Glutamatergic neuron (in vitro differentiated cells): ENCODE measurements around the gene SAMD4A. TPM values are rescaled to one million over a fixed set of nuclear protein-coding genes. Genes with fewer than 3 reads are reported as not detected.
"Not testable (repeated sequence)": the region's sequence is repeated elsewhere in the genome, so short reads cannot be mapped to it uniquely, and the experiment has no call there.

ENCODE experiments used
- DNase-seq: peaks from one replicate; pipeline ENCODE4 v3.0.0; 2022
- H3K27ac Mint-ChIP-seq: one replicate; pipeline ENCODE4 v1.8.0; 2020; ENCODE audit warnings: mild to moderate bottlenecking, mixed read lengths, inconsistent platforms; ENCODE audit not compliant: unreplicated experiment
- H3K27me3 Mint-ChIP-seq: one replicate; pipeline ENCODE4 v1.8.0; 2020; ENCODE audit warnings: mild to moderate bottlenecking, moderate library complexity, mixed read lengths, inconsistent platforms; ENCODE audit not compliant: unreplicated experiment
- H3K36me3 Mint-ChIP-seq: one replicate; pipeline ENCODE4 v1.8.0; 2020; ENCODE audit warnings: mild to moderate bottlenecking, mixed read lengths, inconsistent platforms; ENCODE audit not compliant: unreplicated experiment
- H3K4me1 Mint-ChIP-seq: one replicate; pipeline ENCODE4 v1.8.0; 2020; ENCODE audit warnings: mild to moderate bottlenecking, low read depth, mixed read lengths, inconsistent platforms; ENCODE audit not compliant: unreplicated experiment
- H3K4me3 Mint-ChIP-seq: one replicate; pipeline ENCODE4 v1.8.0; 2020; ENCODE audit warnings: mild to moderate bottlenecking, mixed read lengths, inconsistent platforms; ENCODE audit not compliant: unreplicated experiment
- H3K9me3 Mint-ChIP-seq: one replicate; pipeline ENCODE4 v1.8.0; 2020; ENCODE audit warnings: mild to moderate bottlenecking, moderate library complexity, mixed read lengths, inconsistent platforms; ENCODE audit not compliant: unreplicated experiment
- total RNA-seq: library from RNA; stranded (reverse); fragmentation: NEBNext Ultra II Directional; extraction: Animal tissue kit (Norgen Biotek cat#: 25700); gene quantifications from one replicate; pipeline ENCODE4 v1.2.1, GENCODE V29; 2021; ENCODE audit not compliant: unreplicated experiment
- TF ChIP-seq, protein P1 (sequence below): fragments of 200-600 bp; sonication (generic); IDR thresholded peaks from one replicate; pipeline ENCODE4 v1.5.0; 2021; ENCODE audit not compliant: partially characterized antibody, unreplicated experiment

The SAMD4A gene
- total RNA-seq, 1 donor from 2014 or later = 0.56 TPM

DNA sequence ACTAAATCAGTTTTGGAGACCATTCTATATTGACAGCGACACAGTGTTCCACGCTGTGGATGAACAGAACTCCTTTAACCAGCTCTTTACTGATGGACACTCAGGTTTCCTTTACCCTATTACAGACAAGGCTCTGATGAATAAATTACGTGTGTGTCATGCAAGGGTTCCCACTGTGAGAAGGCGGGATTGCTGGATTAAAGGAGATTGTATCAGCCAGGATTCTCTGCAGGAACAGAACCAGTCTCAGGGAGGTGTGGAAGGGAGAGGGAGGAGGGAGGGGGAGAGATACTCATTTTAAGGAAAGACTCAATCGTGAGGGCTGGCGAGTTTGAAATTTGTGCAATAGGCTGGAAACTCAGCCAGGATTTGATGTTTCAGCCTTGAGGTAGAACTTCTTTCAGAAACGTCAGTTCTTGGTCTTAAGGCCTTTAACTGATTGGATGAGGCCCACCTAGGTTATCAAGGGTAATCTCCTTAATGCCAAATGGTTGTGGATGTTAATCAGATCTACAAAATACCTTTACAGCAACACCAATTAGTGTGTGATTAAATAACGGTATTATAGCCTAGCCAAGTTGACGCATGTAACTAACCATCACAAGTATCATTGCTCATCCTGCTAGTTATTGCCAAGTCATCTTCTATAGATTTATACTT lies 231.7 kb downstream of the SAMD4A start:
- Mint-ChIP-seq H3K27me3 (no peaks in the 10 kb centered on the region), H3K36me3 (peaks cover 5% of the 10 kb centered on the region), H3K9me3 (peaks cover 4% of the 10 kb centered on the region), H3K4me3 (no peak overlapping the region), H3K27ac (no peak overlapping the region), H3K4me1 (no peaks in the 10 kb centered on the region)
- no peak for DNase-seq
- TF ChIP-seq, protein P1, sequence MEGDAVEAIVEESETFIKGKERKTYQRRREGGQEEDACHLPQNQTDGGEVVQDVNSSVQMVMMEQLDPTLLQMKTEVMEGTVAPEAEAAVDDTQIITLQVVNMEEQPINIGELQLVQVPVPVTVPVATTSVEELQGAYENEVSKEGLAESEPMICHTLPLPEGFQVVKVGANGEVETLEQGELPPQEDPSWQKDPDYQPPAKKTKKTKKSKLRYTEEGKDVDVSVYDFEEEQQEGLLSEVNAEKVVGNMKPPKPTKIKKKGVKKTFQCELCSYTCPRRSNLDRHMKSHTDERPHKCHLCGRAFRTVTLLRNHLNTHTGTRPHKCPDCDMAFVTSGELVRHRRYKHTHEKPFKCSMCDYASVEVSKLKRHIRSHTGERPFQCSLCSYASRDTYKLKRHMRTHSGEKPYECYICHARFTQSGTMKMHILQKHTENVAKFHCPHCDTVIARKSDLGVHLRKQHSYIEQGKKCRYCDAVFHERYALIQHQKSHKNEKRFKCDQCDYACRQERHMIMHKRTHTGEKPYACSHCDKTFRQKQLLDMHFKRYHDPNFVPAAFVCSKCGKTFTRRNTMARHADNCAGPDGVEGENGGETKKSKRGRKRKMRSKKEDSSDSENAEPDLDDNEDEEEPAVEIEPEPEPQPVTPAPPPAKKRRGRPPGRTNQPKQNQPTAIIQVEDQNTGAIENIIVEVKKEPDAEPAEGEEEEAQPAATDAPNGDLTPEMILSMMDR = no peak

- not testable (repeated sequence) for H3K36me3 Mint-ChIP-seq, H3K4me3 Mint-ChIP-seq, DNase-seq, H3K9me3 Mint-ChIP-seq, H3K4me1 Mint-ChIP-seq, H3K27me3 Mint-ChIP-seq, H3K27ac Mint-ChIP-seq
These were observed 234.6 kb downstream of the SAMD4A start for GRCh38 chr14:54801482-54801881.

- no peak overlapping the region for H3K4me3 Mint-ChIP-seq
- no peak for DNase-seq
- H3K27ac Mint-ChIP-seq = no peak overlapping the region
- peaks cover 9% of the 10 kb centered on the region for H3K4me1 Mint-ChIP-seq
- TF ChIP-seq, protein P1 = no peak
- peaks cover 7% of the 10 kb centered on the region for H3K9me3 Mint-ChIP-seq
- peaks cover 5% of the 10 kb centered on the region for H3K27me3 Mint-ChIP-seq
- no peaks in the 10 kb centered on the region for H3K36me3 Mint-ChIP-seq
These were observed 236.5 kb downstream of the SAMD4A start for GRCh38 chr14:54803396-54803795.

GRCh38 chr14:54803926-54804537 lies 237.1 kb downstream of the SAMD4A start:
- peaks cover 5% of the 10 kb centered on the region for H3K27me3 Mint-ChIP-seq
- TF ChIP-seq, protein P1 = no peak
- peaks cover 9% of the 10 kb centered on the region for H3K4me1 Mint-ChIP-seq
- H3K27ac Mint-ChIP-seq = no peak overlapping the region
- no peaks in the 10 kb centered on the region for H3K36me3 Mint-ChIP-seq
- DNase-seq = no peak
- H3K9me3 Mint-ChIP-seq = peaks cover 7% of the 10 kb centered on the region
- no peak overlapping the region for H3K4me3 Mint-ChIP-seq

DNA sequence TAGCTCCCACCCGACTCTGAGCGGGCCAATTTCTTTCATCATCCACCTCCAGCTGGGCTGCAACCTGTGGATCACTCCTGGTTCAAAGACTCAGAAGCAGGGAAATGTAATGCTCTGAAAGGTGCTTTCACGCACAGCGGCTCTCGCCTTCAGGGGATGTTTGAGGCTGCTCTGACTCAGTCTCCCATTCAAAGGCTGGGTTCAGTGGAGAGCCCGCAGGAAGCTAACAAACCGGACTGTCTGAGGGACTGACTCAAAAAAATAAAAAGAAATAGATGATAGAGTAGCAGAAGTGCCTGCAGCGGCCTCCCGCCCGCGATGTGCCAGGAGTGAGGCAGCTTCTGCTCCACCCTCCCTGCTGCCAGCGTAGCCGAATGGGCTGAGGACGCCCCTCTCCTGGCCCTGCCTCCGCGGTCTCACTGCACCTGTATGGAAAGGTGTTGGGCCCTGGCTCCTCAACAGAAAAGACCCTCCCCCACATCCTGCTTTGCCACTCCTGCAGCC lies 237.7 kb downstream of the SAMD4A start:
- TF ChIP-seq, protein P1 = no peak
- no peak overlapping the region for H3K4me3 Mint-ChIP-seq
- H3K27ac Mint-ChIP-seq = no peak overlapping the region
- no peaks in the 10 kb centered on the region for H3K36me3 Mint-ChIP-seq
- peaks cover 9% of the 10 kb centered on the region for H3K4me1 Mint-ChIP-seq
- peaks cover 5% of the 10 kb centered on the region for H3K27me3 Mint-ChIP-seq
- H3K9me3 Mint-ChIP-seq = peaks cover 7% of the 10 kb centered on the region
- no peak for DNase-seq
